Loucy (cell line): ENCODE data around the gene WASF2.

Experiments used
- CTCF ChIP-seq: fragments of 200-600 bp; sonication (generic); conservative IDR thresholded peaks from 2 replicates; pipeline ENCODE4 v1.5.1; 2014; ENCODE audit warnings: mild to moderate bottlenecking, antibody characterized with exemption, low read length
- EZH2phosphoT487 ChIP-seq: fragments of 200-600 bp; IDR thresholded peaks from 2 replicates; pipeline ENCODE4 v1.6.1; 2018; ENCODE audit warnings: antibody characterized with exemption, mild to moderate bottlenecking, moderate library complexity, borderline replicate concordance

DNA sequence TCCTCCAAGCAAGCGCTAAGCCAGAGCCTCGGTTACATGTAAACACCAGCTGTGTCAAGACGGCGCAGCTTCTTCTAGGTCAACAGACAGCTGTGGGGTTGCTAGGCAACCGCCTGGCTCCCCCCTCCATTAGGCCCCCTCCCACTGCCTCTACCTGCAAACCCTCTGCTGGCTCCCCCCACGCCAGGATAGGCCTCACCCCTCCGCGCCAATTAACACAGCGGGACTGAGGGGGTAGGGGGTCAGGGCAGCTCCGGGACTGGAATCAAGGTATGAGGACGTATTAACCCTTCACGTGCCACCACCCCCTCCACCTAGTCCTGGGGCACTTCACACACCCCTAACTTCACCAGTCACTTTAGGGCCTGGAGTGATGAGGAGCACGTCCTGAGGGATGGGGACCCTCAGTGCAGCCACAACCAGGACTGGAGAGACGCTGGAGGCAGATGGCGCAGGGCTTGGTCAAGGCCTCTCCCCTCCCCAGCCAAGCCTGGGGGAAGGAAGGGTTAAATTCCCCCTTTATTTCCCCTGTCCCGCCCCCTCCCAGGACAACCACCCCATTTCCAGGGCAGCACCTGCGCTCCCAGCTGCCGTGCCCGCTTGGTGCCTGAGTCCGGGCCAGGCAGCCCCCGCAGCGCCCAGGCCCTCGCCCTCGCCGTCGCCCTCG is 37.4 kb upstream of the WASF2 start:
- TF ChIP-seq CTCF = no peak
- no peak for TF ChIP-seq EZH2phosphoT487
